ENCODE measurements around the gene GPRC6A. TPM values are rescaled to one million over a fixed set of nuclear protein-coding genes. Genes with fewer than 3 reads are reported as not detected.

Gene GPRC6A
- total RNA-seq, 1 experiment from 2014 or later, result not detected

DNA sequence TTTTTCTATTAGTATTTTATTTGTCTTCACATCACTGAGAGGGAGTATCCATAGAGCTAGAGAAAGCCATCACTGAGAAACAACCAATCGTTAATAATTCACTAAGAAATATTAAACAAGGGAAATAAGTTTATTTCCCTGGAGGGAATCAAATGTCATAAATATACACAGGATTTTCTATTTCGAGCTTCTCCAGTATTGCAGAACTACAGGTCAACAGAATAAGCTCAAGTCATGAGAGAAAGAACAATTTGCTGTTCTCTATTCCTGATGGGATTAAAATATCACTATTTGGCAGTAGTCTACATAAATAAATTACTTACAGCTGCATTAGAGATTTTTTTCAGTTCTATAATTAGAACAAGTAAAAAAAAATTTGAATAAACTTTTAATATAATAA, 61.2 kb downstream of the GPRC6A start:
- Histone ChIP-seq H2BK20ac (ENCODE audit: low read depth, low read length, poor library complexity, severe bottlenecking) (no peak overlapping the region), H3K27ac (ENCODE audit: insufficient read length, low read depth, low read length) (no peak overlapping the region), H3K79me2 (ENCODE audit: insufficient read depth, low read length) (no peaks in the 10 kb centered on the region), H3K14ac (ENCODE audit: insufficient read depth, low read length) (no peak overlapping the region), H3K23me2 (ENCODE audit: insufficient read length, low read depth, low read length, poor library complexity, severe bottlenecking) (peaks cover 12% of the 10 kb centered on the region), H3K18ac (ENCODE audit: insufficient read length, low read depth, low read length) (no peak overlapping the region), H3K4me1 (ENCODE audit: insufficient read depth, low read length) (no peaks in the 10 kb centered on the region), H2AK5ac (ENCODE audit: insufficient read length, low read length) (no peak overlapping the region), H3K27me3 (ENCODE audit: insufficient read depth, low read length) (peaks cover 17% of the 10 kb centered on the region; the same call in 1 of the 2 replicates), H2BK5ac (ENCODE audit: insufficient read length, low read length) (no peak overlapping the region), H2BK120ac (ENCODE audit: low read depth, low read length, poor library complexity, severe bottlenecking) (no peak overlapping the region), H3K4ac (ENCODE audit: low read depth, low read length) (no peak overlapping the region), H3K79me1 (ENCODE audit: insufficient read depth, low read depth, low read length, poor library complexity, severe bottlenecking) (no peaks in the 10 kb centered on the region), H3K9me3 (ENCODE audit: control insufficient read depth, low read depth, low read length) (no peaks in the 10 kb centered on the region), H4K8ac (replicated peaks; ENCODE audit: insufficient read length, low read depth, low read length) (no peak overlapping the region), H3T11ph (ENCODE audit: low read length) (no peak overlapping the region), H2BK15ac (ENCODE audit: low read depth, low read length) (no peak overlapping the region), H3K23ac (ENCODE audit: insufficient read length, low read depth, low read length) (no peak overlapping the region), H3K56ac (ENCODE audit: insufficient read length, low read depth, low read length) (no peak overlapping the region), H4K20me1 (ENCODE audit: control insufficient read depth, insufficient read depth, insufficient read length) (no peaks in the 10 kb centered on the region), H2BK12ac (ENCODE audit: insufficient read length, low read depth, low read length) (no peak overlapping the region), H4K91ac (ENCODE audit: insufficient read length, low read depth, low read length) (no peak overlapping the region), H3K4me2 (ENCODE audit: insufficient read depth, insufficient read length, low read length) (no peak overlapping the region), H4K5ac (ENCODE audit: insufficient read length, low read depth, low read length) (no peak overlapping the region), H2AFZ (ENCODE audit: low read length) (no peak overlapping the region), H3K9ac (ENCODE audit: extremely low read depth, insufficient read length, low read length) (no peak overlapping the region)
- no CpG with 5 or more reads among the region's 2 CpGs for WGBS (ENCODE audit: extremely low coverage, insufficient read length, low lambda C conversion rate)
- Mint-ChIP-seq H3K4me1 (peaks cover 7 to 8% of the 10 kb centered on the region in 2 experiments), H3K9me3 (no peaks in the 10 kb centered on the region; a peak in 1 of 5 replicates), H3K27ac (no peak overlapping the region), H3K4me3 (no peak overlapping the region), H3K27me3 (ENCODE audit: low read depth) (peaks cover 44% of the 10 kb centered on the region), H3K36me3 (ENCODE audit: insufficient read depth in 1 of 3, low read depth in 3 of 3) (no peaks in the 10 kb centered on the region; a peak in 2 of 7 replicates)
- TF ChIP-seq, protein P1, sequence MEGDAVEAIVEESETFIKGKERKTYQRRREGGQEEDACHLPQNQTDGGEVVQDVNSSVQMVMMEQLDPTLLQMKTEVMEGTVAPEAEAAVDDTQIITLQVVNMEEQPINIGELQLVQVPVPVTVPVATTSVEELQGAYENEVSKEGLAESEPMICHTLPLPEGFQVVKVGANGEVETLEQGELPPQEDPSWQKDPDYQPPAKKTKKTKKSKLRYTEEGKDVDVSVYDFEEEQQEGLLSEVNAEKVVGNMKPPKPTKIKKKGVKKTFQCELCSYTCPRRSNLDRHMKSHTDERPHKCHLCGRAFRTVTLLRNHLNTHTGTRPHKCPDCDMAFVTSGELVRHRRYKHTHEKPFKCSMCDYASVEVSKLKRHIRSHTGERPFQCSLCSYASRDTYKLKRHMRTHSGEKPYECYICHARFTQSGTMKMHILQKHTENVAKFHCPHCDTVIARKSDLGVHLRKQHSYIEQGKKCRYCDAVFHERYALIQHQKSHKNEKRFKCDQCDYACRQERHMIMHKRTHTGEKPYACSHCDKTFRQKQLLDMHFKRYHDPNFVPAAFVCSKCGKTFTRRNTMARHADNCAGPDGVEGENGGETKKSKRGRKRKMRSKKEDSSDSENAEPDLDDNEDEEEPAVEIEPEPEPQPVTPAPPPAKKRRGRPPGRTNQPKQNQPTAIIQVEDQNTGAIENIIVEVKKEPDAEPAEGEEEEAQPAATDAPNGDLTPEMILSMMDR (conservative IDR thresholded peaks at IDR 0.05), result no peak
- DNase-seq, result no peak

Measured in H9 (cell line).